Right lobe of liver (tissue), 6 donors: ENCODE results near the gene IL5RA. TPM values are rescaled to one million over a fixed set of nuclear protein-coding genes. Genes with fewer than 3 reads are reported as not detected.

Source experiments
- ATAC-seq, 4 donors: fragments of 200-7000 bp; cut with Tn5 transposase; one replicate each; pipeline ENCODE4 v1.9.1; 2020; ENCODE audit warnings: mild to moderate bottlenecking in 4 of 4, moderate library complexity in 4 of 4
- DNase-seq, 3 donors: peaks; one replicate each; pipeline ENCODE4 v3.0.0-alpha.2; 2020
- H3K27ac ChIP-seq, 3 donors: fragments of 200-600 bp; one replicate each; pipeline ENCODE4 v1.8.0; 2022
- H3K27me3 ChIP-seq, 2 donors: fragments of 200-600 bp; one replicate each; pipeline ENCODE4 v1.8.0; 2022
- H3K36me3 ChIP-seq, 4 donors: fragments of 200-600 bp; sonication (generic) in 1 of 4; one replicate each; pipeline versions ENCODE4 v1.5.1 to v1.8.0; 2017 to 2022; ENCODE audit warnings: control low read depth in 1 of 4
- H3K4me1 ChIP-seq, 4 donors: fragments of 200-600 bp; sonication (generic) in 1 of 4; one replicate each; pipeline versions ENCODE4 v1.5.1 to v1.8.0; 2017 to 2022; ENCODE audit warnings: control low read depth in 1 of 4
- H3K4me3 ChIP-seq, 3 donors: fragments of 200-600 bp; one replicate each; pipeline ENCODE4 v1.8.0; 2022
- H3K9me3 ChIP-seq, 4 donors: fragments of 200-600 bp; sonication (generic) in 1 of 4; one replicate each; pipeline versions ENCODE4 v1.5.1 to v1.8.0; 2017 to 2022; ENCODE audit warnings: control low read depth in 1 of 4
- CTCF ChIP-seq, 4 donors: fragments of 200-600 bp in 3 of 4; fragments of 450-650 bp in 1 of 4; IDR thresholded peaks; one replicate each; pipeline versions ENCODE4 v1.5.1 to v1.8.0; 2016 to 2022; ENCODE audit warnings: antibody characterized with exemption in 4 of 4, mild to moderate bottlenecking in 2 of 4
- POLR2A ChIP-seq: fragments of 450-650 bp; IDR thresholded peaks from one replicate; pipeline ENCODE4 v1.6.1; 2017; ENCODE audit warnings: antibody characterized with exemption, mild to moderate bottlenecking
- WGBS: methylation state at CpG from one replicate; pipeline ENCODE4 v1.1.6; 2018; ENCODE audit warnings: low coverage, low lambda C conversion rate; ENCODE audit not compliant: insufficient coverage; ENCODE audit errors: missing lambda C conversion rate; 5-methylcytosine and 5-hydroxymethylcytosine counted together
- intact Hi-C, 2 donors: fragments of 100-400 bp; cut with DNase I; formaldehyde crosslinking; loops; one replicate each; pipeline versions ENCODE4 v1.11.2 to v1.14.1; 2022
- total RNA-seq, 6 experiments: library from RNA; depleted of rRNA in 2 of 6; stranded (reverse); fragments of >200 nt in 2 of 6; fragmentation: NEBNext Ultra II Directional in 3 of 6; extraction: Animal tissue kit (Norgen Biotek cat#: 25700) in 3 of 6; gene quantifications; one replicate each; pipeline versions ENCODE4 v1.1.0 to v1.2.4, GENCODE V29; 2016 to 2023
- donor health status: DM: no; HTN: yes; CAD: no.
- donor health status: DM: no; HTN: no; CAD: no.
- donor health status: DM: no; HTN: no; CAD: no.
- donor health status: DM: no; HTN: yes; CAD: no.
- donor health status: DM: no; HTN: yes; CAD: no.

IL5RA gene
- total RNA-seq, 6 experiments from 2014 or later, result not detected

GRCh38 chr3:3101660-3102458, 8.3 kb downstream of the IL5RA start:
- ATAC-seq (no peak), DNase-seq (no peak)
- Histone ChIP-seq H3K9me3 (no peaks in the 10 kb centered on the region), H3K4me1 (no peaks in the 10 kb centered on the region), H3K27me3 (no peaks in the 10 kb centered on the region), H3K4me3 (no peak overlapping the region), H3K36me3 (no peaks in the 10 kb centered on the region), H3K27ac (no peak overlapping the region)
- 51% methylated on average over 6 of the region's 6 CpGs for WGBS
- TF ChIP-seq CTCF (IDR thresholded peaks at IDR 0.05), result no peak
- no peak for TF ChIP-seq POLR2A
- intact Hi-C loops, result no loop called here

GRCh38 chr3:3097958-3098357, 12.2 kb downstream of the IL5RA start:
- intact Hi-C loops, result no loop called here
- H3K36me3 ChIP-seq, result no peaks in the 10 kb centered on the region
- WGBS, result 57% methylated on average over 4 of the region's 4 CpGs
- no peaks in the 10 kb centered on the region for H3K9me3 ChIP-seq
- H3K4me3 ChIP-seq, result no peak overlapping the region
- TF ChIP-seq CTCF (IDR thresholded peaks at IDR 0.05) (no peak), POLR2A (no peak)
- H3K27ac ChIP-seq, result no peak overlapping the region
- no peak for ATAC-seq
- H3K27me3 ChIP-seq, result no peaks in the 10 kb centered on the region
- DNase-seq, result no peak
- H3K4me1 ChIP-seq, result no peaks in the 10 kb centered on the region

GRCh38 chr3:3089017-3089416, 21.2 kb downstream of the IL5RA start:
- no peaks in the 10 kb centered on the region for H3K9me3 ChIP-seq
- H3K36me3 ChIP-seq, result no peaks in the 10 kb centered on the region
- no peaks in the 10 kb centered on the region for H3K27me3 ChIP-seq
- H3K4me1 ChIP-seq, result no peaks in the 10 kb centered on the region
- no peak overlapping the region for H3K27ac ChIP-seq
- TF ChIP-seq POLR2A (no peak), CTCF (IDR thresholded peaks at IDR 0.05) (no peak)
- intact Hi-C loops, result no loop called here
- DNase-seq, result no peak
- H3K4me3 ChIP-seq, result no peak overlapping the region
- WGBS, result 38% methylated on average over 1 of the region's 4 CpGs
- ATAC-seq, result no peak

- TF ChIP-seq CTCF (IDR thresholded peaks at IDR 0.05) (no peak), POLR2A (no peak)
- Histone ChIP-seq H3K4me1 (no peaks in the 10 kb centered on the region), H3K4me3 (no peak overlapping the region), H3K27me3 (no peaks in the 10 kb centered on the region), H3K9me3 (no peaks in the 10 kb centered on the region), H3K27ac (no peak overlapping the region), H3K36me3 (no peaks in the 10 kb centered on the region)
- ATAC-seq (no peak), DNase-seq (no peak)
- 59% methylated on average over 6 of the region's 7 CpGs for WGBS
- intact Hi-C loops, result no loop called here
These were observed 22.3 kb downstream of the IL5RA start for GRCh38 chr3:3087716-3088465.
